HG02571 (cell line): ENCODE measurements around the gene CYFIP2.

Source experiments
- ATAC-seq: cut with Tn5 transposase; IDR thresholded peaks from one replicate; pipeline ENCODE4 v1.9.1; 2021; ENCODE audit warnings: mild to moderate bottlenecking, moderate library complexity; ENCODE audit not compliant: unreplicated experiment

The CYFIP2 gene

DNA sequence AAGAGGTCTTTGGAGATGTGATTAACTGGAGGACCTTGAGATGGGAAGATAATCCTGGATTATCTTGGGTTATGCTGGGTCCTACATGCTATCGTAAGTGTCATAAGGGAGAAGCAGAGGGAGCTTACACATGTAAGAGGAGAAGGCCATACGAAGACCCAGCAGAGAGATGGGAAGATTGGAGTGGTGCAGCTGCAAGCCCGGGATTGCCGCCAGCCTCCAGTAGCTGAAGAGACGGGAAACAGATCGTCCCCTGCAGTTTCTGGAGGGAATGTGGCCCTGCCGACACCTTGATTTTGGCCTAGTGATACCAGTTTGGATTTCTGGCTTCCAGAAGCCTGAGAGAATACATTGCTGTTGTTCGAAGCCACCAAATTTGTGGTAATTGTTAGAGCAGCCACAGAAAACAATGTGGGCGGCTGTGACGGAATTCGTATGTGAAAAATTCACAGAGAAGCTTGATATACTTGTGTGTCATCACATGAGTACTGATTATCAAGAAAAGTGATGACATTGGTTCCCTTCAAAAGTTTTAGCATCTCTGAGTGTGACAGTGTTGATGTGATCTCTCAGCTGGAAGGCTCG, 86.9 kb downstream of the CYFIP2 start:
- no peak for ATAC-seq

DNA sequence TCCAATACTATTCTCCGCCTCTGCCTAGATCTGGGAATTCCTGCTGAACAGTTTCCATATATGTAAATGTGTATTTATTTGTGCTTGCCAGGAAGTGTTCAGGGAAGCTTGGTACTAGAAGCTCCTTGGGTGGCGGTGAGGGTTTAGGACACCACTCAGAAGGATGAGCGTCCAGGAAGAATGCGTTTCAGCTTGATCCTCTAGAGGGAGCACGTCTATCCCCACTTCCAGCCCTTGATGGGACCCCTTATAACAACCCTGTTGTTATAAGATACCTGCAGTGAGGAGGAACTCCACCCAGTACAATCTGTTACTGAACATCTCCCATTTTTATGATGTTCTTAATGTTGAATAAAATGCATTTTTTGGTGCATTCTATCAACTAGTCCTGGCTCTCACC, 88.9 kb downstream of the CYFIP2 start:
- ATAC-seq, result no peak

DNA sequence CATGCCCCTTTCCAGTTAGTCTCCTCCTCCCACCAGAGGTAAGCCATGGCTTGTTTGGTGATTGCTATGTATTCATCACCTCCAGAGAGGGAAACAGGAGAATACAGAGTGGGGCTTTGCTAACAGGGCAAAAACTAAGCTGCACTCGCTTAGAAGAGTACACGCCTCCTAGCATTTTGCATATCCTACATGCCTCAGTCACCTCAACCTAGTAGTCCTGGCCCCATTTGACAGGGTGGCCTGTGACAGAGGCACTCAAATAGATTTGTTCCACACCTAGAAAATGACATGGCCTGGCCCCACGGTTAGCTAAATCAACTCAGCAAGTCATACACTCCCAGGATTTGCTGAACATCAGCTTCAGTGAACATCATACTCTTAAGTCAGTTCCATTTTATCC, 90.7 kb downstream of the CYFIP2 start:
- no peak for ATAC-seq

DNA sequence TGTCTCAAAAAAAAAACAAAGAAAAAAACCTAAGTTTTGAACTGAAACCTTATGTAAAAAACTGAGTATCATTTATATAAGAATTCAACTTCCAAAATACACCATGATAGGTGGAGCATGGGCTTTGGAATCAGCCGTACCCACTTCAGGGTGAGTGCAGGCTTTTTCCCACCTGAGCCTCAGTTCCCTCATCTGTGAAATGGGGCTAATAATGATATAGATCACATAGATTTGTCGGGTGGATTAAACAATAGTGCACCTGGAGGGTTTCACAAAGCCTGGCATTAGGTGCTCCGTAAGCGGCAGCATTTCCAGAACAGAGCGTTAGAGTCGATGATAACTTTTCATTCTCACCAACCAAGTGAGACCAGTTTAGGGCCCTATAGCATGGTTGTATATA, 91.9 kb downstream of the CYFIP2 start:
- ATAC-seq, result no peak

DNA sequence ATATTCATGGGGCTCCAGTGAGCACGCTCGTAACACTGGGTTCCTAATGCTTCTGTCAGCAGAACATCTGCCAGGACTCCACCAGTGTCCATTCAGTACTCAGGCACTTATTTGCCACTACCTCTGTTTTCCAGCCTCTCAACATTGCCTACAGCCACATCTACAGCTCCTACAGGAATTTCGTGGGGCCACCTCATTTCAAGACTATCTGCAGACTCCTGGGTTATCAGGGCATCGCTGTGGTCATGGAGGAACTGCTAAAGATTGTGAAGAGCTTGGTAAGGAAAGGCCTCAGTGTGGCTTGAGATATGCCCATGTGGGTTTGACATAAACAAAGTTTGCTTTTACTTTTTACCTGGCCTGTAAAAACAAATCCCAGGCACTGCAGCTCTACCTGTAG, 92.9 kb downstream of the CYFIP2 start:
- ATAC-seq, result no peak

DNA sequence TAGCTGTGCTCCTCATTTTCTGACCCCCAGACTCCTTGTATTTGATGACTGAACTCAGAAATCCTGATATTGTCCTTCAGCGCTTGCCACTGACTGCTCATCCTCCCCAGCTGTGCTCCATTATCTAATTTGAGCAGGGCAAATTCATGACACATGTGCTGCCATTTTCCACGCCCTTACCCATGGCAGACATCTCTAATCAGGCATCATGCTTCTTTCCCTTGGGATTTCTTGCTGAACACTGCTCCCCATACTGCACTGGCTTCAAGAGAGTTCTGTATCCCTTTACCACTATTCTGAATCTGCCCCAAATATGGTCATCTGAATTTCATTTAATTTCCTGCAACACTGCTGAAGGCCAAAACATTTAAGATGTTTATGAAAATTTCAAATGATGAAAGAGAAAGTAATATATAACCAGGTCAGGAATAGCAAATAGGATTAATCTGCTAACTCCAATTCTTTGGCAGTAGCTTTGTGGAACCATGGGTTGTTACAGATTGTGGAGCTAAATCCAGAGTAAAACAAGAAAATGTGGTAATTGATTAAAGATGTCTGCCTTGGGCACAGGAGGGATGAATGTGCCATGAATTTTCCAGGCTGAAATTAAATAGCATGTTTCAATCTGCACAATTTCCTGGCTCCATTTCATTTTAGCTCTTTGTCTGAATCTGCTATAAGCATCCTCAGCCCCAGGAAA, 93.6 kb downstream of the CYFIP2 start:
- ATAC-seq, result no peak

DNA sequence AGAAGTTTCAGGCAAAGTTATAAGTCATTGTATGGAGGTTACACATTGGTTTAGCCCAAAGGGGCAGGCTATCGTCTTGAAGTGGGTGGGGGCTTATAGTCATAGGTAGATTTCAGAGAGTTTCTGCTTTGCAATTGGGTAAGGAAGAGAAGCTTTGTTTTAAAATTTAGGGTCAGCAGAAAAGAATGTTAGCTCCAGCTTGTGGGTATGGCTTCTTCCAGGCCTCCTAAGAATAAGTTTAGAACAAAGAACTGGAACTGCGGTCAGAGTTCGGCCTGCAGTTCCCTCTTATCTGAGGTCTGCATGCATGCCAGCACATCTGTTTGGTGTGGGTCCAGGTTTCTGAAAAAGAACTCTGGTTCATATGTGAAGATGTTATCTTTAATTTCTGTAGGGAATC, 96.1 kb downstream of the CYFIP2 start:
- ATAC-seq, result no peak

DNA sequence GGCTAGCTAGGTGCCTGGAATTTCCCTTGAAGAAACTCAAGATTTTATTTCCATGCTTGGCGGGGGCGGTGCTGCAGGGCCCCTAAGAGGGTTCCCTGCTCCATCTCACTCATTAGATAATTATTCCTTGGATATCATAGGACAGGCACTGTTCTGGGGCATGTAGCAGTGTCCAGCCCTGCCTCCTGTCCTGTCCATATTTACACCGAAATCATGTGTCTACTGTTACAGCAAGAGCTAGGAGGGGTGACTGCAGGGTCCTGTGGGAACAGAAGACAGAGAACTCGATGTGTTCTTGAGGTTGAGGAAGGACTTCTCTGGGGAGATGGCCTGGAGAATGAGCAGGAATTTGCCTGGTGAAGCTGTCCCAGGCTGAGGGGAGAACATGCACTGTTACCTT, 96.6 kb downstream of the CYFIP2 start:
- ATAC-seq, result no peak

DNA sequence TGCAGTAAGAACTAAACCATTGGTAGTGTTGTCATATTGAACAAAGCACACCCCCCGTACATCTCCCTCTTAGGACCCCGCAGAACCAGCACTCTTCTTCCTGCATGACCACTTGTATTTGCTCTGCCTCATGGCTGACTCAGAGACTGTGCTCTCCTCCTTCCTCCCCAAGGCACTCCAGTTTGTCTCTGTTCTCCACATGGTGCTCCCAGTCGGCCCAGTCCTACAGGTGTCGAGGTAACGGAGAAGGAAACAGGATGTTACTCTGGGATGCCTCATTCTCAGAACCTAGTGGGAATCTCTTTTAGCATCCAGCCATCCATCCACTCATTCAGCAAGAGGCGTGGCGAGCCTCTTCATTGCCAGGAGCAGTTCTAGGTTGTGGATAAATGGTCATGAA, 97.1 kb downstream of the CYFIP2 start:
- no peak for ATAC-seq

DNA sequence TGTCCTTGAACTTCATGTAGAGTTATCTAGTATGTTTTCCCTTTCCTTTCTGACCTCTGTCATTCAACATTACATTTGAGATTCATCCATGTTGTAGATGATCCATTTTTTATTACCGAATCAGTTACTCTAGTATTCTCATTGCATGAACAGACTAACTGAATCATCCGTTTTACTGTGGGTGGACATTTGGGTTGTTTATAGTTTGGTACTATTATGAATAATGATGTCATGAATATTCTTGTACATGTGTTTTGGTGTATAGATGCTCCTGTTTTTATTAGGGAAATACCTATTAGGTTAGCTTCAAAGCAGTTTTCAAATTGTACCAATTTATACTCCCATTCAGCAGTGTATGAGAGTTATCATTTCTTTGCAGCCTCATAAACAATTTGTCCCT, 99.8 kb downstream of the CYFIP2 start:
- no peak for ATAC-seq

DNA sequence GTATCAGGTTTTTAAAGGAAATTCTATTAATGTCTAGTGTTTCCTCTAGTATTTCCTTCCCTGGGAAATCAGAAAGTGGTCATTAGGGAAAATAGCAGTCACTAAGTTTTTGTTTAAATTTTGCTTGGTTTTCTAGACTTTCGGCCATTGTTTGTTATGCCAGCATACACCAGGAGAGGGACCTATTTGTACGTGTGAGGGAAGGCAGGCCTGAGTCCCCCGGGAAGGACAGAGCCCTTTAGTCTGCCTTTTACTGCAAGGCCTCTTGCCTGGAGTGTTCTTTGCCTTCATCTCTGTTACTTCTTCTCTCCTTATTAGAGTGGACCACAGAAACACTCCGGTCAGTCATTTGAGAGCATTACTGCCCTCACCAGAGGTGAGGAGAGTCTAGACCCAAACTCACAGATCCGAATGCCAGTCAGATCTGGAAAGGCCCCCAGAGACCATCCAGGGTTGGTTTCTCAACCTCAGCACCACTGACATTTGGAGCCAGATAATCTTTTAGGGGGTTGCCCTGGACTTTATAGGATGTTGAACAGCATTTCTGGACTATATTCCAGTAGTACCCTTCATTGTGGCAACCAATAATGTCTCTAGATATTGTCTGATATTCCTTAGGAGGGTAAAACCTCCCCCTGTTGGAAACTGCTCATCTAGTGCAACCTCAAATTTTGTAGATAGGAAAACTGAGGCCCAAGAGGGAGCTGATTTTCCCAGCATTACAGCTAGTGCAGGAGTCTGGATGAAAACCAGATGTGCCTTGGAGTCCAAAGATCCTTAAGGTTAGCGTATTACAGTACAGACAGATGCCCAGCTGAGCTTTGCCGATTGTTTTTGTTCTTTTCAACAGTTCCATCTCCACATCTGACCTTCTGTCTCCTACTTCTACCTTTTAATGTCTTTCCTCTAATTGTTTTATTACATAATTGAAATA, 101.1 kb downstream of the CYFIP2 start:
- ATAC-seq, result no peak

DNA sequence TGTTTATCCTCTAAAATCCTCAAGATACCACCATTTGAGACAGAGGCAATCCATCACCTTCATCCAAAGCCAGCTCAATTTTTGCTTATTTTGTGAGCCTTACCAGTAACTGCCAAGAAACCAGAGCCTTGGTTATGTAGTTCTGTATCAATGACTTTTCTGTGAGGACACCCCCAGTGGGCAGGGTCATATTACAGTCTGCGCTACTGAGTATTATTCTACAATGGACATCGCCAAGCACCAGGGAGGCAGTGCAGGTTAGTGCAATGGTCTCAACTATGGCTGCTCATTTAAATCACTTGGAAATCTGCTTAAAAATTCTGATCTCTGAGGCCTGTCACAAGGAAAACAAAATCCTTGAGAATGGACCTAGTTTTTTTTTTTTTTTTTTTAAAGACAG, 103.6 kb downstream of the CYFIP2 start:
- ATAC-seq, result no peak

DNA sequence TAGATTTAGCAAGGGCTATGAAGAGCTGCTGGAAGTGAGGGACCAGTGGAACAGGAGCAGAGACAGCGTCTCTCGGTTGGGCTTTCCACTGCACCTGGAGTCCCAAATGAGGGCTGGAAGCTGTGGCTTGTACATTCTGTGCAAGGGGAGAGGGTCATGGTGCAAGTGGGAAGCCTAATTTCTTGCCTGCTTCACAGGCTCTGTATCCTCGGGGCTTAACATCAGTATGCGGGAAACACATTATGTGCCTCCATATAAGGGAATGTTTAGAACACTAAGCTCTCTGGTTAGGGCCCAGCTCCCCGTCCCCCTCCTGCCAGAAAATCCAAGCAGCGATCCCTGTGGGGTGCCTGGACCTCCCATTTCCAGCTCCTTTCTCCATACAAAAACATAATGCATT, 105.0 kb downstream of the CYFIP2 start:
- no peak for ATAC-seq

DNA sequence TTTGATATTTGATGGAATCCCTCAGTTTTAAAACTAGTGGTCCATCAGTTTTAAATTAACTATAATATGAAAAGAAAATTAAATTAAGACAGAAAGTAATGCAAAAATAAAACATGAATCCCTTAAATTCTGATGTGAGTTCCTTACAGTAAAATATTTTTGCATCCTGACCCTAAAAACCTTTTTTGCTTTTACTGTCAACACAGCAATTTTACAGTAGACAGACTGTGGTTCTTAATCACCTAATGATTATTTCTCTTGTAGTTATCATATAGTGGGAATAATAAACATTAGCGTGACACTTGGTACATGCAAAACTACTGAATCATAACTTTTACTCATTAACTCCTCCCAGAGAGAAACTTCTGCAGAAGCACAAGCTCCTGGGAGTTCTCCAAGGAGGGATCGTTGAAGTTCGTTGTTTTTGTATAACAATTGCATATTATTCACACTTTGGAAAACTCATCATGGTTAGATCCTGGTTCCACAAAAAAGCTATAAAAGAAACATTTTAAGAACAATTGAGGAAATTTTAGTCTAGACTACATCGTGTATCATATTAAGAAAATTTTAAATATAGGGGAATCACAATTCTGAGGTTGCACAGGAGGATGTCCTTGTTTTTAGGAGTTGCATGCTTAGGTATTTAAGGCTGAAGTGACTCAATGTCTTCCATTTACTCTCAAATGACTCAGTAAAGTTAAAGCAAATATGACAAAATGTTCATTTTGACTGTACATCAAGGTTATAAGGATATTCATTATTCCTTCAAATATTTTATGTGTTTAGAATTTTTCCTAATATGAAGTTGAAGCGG, 105.9 kb downstream of the CYFIP2 start:
- no peak for ATAC-seq

DNA sequence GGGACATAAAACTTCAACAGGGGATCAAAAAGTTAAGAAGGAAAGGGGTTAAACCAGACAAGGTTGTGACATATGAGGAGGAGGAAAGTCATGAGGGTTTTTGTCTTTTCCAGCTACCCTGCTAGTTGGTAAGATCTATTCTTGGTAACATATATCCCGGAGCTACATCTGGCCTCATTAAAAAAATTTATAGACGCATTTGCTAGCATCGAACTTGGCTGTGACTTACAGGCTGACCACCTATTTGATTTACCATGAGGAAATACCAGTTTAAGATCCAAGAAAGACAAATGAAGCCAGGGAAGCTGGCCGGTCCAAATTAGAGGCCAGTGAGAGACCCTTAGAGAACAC, 106.5 kb downstream of the CYFIP2 start:
- ATAC-seq, result no peak

DNA sequence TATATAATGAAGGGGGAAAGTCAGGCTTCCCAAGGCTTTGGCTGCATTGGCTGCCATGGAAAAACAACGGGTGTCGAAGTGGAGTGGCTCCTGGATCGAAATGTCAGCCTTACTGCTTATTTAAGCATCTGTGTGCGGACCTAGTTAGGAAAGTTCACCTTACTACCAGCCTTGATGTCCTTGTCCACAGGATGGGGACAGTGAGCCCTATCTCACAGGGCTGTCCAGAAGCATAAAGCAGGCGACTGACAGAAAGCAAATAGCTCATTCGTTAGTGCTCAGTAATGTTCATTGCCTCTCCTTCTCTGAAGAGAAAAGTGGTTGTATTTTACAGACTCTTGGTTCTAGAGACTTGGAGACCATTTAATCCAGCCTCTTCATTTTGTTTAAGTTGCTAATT, 112.6 kb downstream of the CYFIP2 start:
- no peak for ATAC-seq

DNA sequence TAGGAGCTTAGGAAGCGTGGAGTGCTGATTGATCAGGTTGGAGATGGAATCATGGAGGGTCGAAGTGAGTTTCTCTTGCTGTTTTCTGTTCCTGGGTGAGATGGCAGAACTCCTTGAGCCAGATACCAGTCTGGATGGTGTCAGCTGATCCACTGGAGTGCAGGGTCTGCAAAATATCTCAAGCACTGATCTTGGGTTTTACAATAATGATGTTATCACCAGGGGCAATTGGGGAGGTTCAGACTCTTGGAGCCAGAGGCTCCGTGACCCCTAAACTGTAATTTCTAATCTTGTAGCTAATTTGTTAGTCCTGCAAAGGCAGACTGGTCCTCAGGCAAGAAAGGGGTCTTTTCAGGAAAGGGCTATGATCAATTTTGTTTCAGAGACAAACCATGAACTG, 114.1 kb downstream of the CYFIP2 start:
- ATAC-seq, result no peak

DNA sequence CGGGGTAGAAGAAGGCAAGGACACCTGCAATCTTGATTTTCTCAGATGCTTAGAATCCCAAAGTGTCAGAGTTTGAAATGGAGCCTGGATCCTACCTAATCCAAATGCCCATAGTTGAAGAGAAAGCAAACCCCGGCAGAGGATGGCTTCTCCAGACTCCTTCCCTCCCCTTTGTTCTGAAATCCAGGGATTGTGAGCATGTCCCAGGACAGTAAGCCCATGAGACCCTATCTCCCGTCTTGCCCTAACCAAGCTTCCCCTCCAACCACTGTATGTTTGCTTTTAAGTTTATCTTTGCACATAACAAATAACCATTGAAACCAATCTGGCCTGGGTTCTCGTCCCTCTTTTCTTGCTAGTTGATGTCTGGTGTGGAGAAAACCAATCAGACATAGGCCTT, 115.8 kb downstream of the CYFIP2 start:
- ATAC-seq, result no peak

DNA sequence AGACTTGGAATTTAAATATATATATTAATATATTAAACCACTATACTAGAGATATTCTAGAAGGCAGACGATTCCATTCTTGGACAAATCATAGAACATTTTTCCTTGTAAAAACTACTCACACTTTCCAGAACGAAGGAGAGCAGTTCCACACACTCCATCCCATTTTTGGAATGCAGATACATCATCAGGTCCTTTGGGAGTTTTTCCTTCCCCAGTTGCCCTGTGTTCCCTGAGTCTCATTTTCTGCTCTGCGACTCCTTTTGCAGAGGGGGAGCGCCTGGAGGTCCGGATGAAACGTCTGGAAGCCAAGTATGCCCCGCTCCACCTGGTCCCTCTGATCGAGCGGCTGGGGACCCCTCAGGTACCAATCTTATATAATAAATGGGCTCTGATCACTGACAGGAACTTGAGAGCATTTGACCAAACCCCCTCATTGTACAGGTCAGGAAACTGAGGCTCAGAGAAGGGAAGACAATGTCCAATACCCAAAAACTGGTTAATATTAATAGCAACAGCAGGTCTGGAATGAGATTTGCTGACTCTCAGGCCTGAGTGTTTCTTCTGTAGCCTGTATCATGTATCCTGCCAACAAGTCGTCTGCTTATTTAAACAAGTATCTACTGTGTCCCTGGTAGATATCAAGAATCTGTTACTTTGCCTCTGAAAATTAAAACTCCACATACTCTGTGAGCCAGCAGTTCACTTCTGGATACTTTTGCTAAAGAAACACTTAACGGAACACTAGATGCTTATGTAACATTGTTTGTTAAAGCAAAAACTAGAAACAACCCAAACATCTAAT, 117.3 kb downstream of the CYFIP2 start:
- ATAC-seq, result no peak

DNA sequence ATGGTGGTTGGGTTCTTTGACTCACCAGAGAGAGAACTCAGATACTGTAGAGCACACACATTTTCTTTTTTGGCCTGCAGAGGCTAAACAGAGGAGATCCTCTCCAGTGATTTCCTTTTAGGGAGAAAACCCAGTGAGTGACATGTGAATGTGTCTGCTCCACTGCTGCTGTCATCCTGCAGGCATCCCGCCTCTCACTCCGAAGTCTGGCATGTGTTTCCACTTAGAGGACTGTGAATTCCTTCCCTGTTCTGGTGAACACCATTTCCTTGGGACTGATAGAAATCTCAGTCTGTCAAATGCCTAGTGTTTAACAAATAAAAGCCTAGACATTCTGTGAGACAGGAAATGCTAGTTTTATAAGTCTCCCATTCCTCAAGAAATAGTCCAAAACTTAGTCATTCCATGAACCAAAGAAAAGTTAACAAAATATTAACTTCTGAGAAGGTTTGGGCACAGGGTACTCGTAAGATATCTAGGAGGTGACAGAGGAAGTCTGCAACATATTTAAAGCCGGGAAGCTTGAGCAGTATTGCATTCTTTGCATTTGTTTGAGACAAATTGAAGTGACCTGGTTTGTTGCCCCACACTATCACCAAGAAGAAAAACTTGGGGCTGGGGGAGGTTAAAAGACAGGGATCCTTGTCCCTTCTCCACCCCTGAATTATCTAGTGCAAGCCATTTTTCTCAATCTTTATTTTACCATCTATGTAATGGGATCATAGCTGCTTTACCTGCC, 119.2 kb downstream of the CYFIP2 start:
- ATAC-seq, result no peak
